HG03469 (cell line): ENCODE results near the gene CCDC66.

Experiments
- ATAC-seq: cut with Tn5 transposase; IDR thresholded peaks from one replicate; pipeline ENCODE4 v1.9.1; 2021; ENCODE audit warnings: mild to moderate bottlenecking, moderate library complexity, moderate number of reproducible peaks; ENCODE audit not compliant: unreplicated experiment

Gene CCDC66

GRCh38 chr3:56620371-56620770 lies 63.4 kb downstream of the CCDC66 start:
- ATAC-seq = no peak

GRCh38 chr3:56621681-56622080 lies 64.7 kb downstream of the CCDC66 start:
- ATAC-seq = no peak

GRCh38 chr3:56622381-56622780 lies 65.4 kb downstream of the CCDC66 start:
- ATAC-seq = no peak

GRCh38 chr3:56624725-56625124 lies 67.8 kb downstream of the CCDC66 start:
- ATAC-seq = no peak

- no peak for ATAC-seq
Measured at GRCh38 chr3:56629047-56629446, 72.1 kb downstream of the CCDC66 start.

GRCh38 chr3:56629451-56629850 lies 72.5 kb downstream of the CCDC66 start:
- no peak for ATAC-seq

GRCh38 chr3:56630966-56631365 lies 74.0 kb downstream of the CCDC66 start:
- no peak for ATAC-seq

- ATAC-seq = no peak
Measured at GRCh38 chr3:56633181-56633580, 76.2 kb downstream of the CCDC66 start.

GRCh38 chr3:56633602-56634535 lies 76.9 kb downstream of the CCDC66 start:
- ATAC-seq = no peak

GRCh38 chr3:56645407-56645806 lies 88.4 kb downstream of the CCDC66 start:
- ATAC-seq = no peak

- ATAC-seq = no peak
Measured at GRCh38 chr3:56654460-56654859, 97.5 kb downstream of the CCDC66 start.

- no peak for ATAC-seq
Measured at GRCh38 chr3:56655709-56656108, 98.7 kb downstream of the CCDC66 start.

GRCh38 chr3:56664823-56665222 lies 107.8 kb downstream of the CCDC66 start:
- ATAC-seq = no peak

- no peak for ATAC-seq
Measured at GRCh38 chr3:56667973-56668579, 111.1 kb downstream of the CCDC66 start.
